Effector CD4-positive, alpha-beta T cell (primary cell): ENCODE measurements around the gene PKD2L1. TPM values are rescaled to one million over a fixed set of nuclear protein-coding genes. Genes with fewer than 3 reads are reported as not detected.
A peak's percentile ranks its signal among the peaks of the same experiment; 100 is the strongest.
"Not testable (repeated sequence)": the region's sequence is repeated elsewhere in the genome, so short reads cannot be mapped to it uniquely, and the experiment has no call there.

Source experiments
- DNase-seq: peaks from one replicate; pipeline ENCODE4 v3.0.0-alpha.2; 2020
- total RNA-seq: gene quantifications from one replicate; lab custom pipeline; 2026; lab: John Stamatoyannopoulos, UW

PKD2L1 gene
- total RNA-seq = not detected

DNA sequence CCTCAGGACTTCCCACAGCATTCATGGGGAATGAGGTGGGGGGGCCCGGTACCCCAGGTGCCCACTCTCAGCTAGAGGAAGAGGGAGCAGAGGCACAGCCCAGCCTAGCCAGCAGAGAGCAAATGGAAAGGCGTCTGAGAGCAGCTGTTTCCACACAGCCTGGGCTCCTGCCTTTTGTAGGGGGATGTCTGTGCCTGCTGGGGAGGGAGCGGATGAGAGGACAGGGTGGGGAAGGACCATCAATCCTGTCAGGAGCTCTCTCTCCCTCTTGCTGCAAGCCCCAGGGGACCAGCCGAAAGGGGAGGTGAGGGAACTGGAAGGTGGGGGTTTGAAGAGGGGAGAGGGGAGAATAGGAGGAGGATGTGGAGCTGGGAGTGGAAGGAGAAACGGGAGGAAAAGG lies at the start of gene PKD2L1:
PKD2L1 (minus strand) TSS at position 150 of the 400 bp plus-strand sequence; CDS start at position 25, 125 bp downstream.
- no peak for DNase-seq

DNA sequence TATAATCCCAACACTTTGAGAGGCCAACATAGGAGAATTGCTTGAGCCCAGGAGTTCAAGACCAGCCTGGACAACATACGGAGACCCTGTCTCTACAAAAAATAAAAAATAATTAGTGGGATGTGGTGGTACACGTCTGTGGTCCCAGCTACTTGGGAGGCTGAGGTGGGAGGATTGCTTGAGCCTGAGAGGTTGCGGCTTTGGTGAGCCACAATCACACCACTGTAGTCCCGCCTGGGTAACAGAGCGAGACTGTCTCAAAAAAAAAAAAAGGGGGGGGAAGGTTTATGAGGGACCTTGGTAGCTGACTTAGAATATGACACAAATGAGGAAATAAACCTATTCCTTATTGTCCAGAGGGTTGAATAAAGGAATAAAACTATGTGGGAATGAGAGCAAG lies 47.8 kb upstream of the PKD2L1 start:
- no peak for DNase-seq

DNA sequence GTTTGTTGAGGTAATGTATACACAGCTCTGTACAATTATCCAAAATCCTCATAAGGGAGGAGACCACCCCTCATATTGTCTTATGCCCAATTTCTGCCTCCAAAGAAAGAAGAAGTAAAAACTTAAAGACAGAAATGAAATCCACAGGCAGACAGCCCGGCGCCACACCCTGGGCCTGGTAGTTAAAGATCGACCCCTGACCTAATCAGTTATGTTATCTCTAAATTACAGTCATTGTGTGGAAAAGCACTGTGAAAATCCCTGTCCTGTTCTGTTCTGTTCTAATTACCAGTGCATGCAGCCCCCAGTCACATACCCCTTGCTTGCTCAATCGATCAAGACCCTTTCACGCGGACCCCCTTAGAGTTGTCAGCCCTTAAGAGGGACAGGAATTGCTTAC lies 46.6 kb upstream of the PKD2L1 start:
- not testable (repeated sequence) for DNase-seq

DNA sequence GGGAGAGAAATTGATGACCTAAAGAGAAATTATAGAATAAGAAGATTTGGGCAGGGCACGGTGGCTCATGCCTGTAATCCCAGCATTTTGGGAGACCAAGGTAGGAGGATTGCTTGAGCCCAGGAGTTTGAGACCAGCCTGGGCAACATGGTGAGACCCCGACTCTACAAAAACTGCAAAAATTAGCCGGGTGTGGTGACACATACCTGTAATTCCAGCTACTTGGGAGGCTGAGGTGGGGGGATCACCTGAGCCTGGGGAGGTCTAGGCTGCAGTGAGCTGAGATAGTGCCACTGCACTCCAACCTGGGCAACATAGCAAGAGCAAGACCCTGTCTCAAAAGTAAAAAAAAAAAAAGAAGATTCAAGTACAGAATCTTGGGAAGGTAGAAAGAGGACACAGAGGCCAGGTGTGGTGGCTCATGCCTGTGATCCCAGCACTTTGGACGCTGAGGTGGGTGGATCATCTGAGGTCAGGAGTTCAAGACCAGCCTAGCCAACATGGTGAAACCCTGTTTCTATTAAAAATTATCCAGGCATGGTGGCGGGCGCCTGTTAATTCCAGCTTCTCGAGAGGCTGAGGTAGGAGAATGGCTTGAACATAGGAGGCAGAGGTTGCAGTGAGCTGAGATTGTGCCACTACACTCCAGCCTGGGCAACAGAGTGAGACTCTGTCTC lies 44.8 kb upstream of the PKD2L1 start:
- not testable (repeated sequence) for DNase-seq

DNA sequence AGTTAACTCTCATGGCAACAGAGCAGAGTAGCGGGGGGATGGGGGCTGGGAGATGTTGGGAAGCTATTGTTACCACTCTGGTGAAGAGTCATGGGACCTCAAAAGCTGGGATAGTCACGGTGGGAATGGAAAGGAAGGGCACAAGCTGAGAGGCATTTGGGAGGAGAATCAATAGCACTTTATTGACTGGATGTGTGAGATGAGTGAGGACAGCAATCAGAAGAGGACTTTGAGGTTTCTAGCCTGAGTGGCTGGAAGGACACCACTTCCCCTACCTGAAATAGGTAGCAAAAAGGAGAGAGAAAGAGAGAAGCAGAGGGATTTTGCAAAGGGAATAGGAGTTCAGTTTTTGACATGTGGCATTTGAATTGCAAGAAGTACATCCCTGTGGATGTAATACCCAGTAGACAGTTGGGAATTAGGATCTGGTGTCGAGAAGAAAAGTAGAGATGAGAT lies 44.2 kb upstream of the PKD2L1 start:
- DNase-seq = no peak

DNA sequence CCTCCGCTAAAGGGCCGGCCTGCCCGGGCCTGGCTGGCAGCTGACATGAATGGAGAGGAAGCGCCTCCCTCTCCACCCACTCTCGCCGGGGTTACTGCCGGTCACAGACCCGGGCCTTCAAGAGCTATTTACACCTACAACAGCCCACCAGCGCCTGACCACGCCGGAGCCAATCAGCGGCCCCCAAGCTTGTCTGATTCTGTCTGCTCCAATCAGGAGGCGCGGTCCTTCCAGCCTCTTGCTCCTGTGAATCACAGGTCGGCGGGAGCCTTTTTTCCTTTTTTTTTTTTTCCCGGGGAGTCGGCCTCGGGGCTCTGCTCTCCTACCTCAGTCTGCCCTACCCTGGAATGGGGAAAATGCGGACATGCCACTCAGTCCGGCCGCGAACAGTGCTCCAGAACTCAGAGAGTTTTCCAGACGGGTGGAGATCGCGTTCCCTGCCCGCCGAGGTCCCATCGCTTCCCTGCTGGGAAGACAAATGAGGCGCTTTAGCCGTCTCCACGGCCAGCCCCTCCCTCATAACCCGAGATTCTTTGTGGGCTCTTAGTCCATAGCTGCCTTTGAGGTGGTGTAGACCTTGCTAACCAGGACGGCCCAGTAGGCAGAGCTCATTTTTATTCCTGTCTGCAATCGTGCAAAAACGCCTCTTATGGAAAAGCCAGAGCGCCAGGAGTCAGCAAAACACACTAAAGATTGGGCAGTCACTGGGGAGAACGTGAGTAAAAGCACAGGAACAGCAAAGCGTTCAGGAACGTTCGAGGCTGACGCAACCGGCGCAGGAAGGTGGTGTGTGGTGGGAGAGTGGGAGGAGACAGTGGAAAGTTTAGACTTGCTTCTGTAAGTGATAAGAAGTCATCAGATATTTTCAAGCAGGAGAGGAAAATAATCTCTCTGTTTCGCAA lies 43.5 kb upstream of the PKD2L1 start:
- peak; percentile 77 for DNase-seq

DNA sequence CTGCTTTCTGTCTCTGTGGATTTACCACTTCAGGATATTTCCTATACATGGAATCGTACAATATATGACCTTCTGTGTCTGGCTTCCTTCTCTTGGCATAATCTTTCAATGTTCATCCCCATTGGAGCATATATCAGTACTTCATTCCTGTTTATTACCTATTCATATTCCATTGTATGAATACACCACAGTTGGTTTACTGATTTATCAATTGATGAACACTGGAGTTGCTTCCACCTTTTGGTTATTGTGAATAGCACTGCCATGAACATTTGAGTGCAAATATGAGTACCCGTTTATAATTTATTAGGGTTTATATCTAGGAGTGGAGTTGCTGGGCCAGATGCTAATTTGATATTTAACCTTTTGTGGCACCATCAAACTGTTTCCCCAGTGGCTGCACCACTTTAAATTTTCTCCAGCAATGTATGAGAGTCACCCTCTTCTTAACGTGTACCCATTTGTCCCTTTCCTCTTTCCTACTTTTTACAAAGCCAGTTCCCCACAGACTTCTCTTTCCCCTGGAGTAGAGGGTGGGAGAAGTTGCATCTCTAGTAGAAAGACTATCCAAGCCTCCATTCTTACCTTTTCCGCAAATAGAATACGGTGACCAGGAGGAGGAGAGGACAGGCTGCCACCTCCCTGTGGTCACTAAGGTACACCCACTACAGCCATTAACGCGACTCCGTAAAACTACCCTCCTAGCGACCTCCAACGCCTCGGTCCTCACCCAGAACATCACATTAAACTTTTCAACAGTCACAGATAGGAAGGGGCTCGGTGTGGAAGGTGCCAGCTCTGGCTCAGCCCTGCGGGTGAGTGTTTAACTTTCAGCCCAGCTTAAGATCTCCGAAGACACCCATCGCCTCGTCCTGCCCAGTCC lies 42.6 kb upstream of the PKD2L1 start:
- no peak for DNase-seq

DNA sequence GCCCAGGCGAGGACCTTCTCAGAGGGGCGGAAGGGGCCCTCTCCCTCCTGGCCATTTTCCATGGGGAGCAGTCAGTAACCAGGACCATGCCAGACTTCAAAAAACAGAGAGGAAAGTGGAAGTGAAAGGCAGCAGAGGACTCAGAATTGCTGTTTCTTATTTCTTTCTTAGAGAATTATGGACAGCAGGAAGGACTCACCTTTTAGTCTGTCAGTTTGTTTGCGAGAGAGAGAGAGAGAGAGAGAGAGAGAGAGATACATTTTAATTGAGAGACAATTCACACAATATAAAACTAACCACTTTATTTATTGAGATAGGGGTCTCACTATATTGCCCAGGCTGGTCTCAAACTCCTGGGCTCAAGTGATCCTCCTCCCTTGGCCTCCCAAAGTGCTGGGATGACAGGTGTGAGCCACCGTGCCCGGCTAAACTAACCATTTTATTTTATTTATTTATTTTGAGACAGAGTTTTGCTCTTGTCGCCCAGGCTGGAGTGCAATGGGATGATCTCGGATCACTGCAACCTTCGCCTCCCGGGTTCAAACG lies 41.5 kb upstream of the PKD2L1 start:
- no peak for DNase-seq

DNA sequence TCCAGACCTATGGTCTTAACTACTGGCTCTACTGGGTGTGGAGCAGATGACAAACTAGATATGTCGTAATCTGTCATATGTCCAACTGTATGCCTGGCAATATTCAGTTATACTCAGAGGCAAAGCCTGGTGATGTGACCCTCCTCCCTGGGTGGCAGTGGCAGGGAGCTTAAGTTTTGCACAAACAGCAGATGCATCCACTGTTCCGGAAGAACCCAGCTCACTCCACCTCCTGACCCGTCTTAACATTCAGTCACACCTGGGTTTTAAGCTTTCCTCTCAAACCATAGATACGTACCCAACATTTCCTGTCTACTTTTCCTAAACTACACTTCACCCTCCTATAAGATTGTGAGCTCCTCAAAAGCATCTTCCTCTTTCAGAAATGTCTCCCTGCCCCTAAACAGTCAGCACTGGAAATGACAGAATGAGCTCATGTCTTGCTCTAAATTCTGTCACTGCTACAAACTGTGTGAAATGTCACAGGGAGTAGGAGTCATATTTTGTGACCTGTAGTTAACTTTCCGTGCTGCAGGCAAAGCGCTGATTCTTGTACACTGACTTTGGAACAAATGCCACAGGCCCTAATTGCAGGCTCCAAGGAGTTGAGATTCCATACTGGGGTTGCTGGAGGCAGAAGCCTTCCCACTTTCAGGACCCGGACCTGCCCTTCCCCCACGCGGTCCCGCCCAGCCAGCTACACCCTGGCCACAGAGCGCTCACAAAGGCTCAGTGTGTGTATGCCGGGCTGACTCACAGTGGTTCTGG lies 40.9 kb upstream of the PKD2L1 start:
- peak; percentile 33 for DNase-seq

DNA sequence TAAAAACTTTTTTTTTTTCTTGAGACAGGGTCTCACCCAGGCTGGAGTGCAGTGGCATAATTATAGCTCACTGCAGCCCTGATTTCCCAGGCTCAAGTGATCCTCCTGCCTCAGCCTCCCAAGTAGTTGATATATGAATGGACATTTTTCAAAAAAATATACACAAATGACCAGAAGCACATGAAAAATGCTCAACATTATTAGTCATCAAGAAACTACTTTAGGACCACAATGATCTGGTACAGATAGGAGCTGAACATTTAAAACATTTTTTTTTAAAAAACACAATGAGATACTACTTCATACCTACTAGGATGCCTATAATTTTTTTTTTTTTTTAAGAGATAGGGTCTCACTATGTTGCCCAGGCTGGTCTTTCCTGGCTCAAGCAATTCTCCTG lies 38.7 kb upstream of the PKD2L1 start:
- DNase-seq = no peak

DNA sequence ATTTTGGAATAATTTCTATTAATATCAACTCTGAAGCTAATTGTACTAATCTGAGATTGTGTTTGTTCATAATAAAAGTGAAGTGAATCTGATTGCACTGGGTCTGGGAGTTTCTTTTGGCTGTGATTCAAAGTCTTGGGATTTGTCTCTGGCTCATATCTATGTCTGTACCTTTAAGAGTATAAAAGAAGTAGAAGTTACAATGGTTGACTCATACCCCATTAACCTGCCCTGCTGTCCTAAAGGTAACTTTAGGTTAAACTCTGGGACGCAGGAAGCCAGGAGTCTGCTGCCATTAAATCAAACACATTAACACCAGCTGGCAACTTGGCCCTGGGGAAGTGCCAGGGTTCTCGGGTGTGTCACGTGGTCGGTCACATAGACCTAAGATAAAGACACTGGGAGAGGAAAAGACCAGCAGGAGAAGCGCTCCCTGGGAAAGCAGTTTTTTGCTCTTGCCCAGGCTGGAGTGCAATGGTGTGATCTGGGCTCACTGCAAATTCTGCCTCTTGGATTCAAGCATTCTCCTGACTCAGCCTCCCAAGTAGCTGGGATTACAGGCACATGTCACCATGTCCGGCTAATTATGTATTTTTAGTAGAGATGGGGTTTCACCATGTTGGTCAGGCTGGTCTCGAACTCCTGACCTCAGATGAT lies 34.8 kb upstream of the PKD2L1 start:
- no peak for DNase-seq

DNA sequence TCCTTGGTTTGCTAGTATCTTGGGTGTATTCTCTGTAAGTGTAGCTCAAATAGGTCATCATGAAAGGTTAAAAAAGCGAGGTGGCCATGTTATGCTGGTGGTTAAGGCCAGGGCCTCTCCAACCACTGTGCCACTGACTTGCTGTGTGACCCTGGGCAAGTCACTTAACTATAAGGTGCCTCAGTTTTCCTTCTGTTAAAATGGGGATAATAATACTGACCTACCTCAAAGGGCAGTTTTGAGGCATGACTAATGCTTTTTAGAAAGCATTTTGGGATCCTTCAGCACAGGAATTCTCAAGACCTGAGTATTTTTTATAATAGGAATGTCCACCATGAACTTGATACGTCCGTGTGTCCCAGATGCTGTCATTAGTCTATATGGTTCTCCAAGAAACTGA lies 34.1 kb upstream of the PKD2L1 start:
- DNase-seq = no peak

DNA sequence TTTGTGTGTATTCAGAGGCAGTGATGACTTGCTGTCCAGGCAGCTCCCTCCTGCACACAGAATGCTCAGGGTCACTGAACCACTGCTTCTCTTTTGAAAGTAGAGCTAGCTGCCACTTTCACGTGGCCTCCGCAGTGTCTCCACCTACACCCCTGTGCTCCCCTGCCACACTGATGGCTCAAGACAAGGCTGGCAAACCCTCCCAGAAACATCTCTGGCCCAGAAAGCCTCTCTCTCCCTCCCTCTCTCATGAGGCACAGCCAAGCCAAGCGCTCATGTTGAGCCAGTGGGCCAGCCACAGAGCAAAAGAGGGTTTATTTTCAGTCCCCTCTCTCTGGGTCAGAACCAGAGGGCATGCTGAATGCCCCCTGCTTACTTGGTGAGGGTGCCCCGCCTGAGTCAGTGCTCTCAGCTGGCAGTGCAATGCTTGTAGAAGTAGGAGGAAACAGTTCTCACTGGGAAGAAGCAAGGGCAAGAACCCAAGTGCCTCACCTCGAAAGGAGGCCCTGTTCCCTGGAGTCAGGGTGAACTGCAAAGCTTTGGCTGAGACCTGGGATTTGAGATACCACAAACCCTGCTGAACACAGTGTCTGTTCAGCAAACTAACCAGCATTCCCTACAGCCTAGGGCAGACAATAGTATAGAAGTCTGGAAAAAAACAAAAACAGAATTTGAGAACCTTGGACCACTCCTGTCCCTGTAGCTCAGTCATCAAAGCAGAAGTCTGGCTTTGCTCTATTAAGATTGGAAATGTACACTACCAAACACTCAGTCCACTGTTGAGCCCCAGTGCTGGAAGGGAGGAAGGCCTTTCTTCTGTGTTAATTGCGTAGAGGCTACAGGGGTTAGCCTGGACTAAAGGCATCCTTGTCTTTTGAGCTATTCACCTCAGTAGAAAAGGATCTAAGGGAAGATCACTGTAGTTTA lies 32.8 kb upstream of the PKD2L1 start:
- no peak for DNase-seq

DNA sequence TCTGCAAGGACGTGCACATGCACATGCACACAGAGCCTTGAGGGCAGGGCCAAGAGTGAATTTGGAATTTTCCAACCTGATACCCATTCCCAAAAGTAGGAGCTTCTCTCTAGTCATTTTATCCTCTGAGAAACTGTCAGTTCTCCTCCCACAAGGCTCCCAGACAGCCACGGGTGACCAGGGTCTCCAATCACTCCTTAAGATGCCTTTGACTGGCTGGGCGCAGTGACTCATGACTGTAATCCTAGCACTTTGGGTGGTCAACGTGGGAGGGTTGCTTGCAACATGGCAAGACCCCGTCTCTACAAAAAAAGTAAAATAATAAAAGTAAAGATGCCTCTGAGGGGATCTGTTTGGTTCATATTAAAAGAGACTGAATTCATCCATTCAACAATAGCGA lies 30.2 kb upstream of the PKD2L1 start:
- DNase-seq = no peak

DNA sequence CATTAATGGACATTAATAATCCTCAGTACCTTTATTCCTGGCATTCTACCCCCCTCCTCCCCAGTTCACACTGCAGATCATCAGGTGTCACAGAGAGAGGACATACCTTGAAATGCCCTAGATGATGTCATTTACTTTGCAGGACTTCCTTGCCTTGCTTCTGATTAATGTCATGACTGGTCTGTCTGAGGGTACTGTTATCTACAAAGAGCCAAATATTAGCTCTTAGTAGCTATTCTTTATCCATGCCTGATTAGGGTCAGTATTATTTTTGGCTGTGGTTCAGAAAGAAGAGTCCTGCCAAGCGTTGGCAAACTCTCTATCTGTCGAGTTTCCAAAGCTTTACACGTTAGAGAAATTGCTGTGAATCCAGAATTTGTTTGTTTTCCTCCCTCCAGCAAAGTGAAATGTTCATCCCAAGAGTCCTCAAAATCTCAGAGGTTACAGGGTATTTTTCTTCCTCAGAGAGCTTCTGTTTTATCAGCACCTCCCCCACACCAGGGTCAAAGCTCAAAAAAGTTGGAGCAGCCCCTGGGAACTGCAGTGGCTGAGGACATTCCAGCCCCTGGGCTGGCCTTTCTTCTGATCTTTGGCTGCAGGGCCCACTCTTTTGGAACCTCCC lies 29.6 kb upstream of the PKD2L1 start:
- no peak for DNase-seq

DNA sequence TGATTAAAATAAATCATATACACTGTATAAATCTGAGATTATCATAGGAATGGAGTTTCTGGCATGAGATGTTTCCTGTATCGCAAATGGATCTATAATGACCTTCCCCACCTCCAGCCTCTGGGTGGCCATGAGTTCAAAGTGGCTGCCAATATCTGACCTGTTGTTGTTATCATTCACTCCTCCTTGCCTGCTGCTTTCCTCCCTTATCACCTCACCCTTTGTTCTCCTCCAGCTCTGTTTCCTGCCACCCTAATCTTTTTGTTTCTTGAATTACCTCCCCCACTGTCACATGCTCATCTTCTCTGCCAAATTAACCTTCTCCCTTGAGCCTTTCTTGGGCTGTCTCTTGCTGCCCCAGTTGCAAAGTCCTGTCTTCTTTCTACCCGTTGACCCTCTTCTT lies 29.0 kb upstream of the PKD2L1 start:
- DNase-seq = no peak

DNA sequence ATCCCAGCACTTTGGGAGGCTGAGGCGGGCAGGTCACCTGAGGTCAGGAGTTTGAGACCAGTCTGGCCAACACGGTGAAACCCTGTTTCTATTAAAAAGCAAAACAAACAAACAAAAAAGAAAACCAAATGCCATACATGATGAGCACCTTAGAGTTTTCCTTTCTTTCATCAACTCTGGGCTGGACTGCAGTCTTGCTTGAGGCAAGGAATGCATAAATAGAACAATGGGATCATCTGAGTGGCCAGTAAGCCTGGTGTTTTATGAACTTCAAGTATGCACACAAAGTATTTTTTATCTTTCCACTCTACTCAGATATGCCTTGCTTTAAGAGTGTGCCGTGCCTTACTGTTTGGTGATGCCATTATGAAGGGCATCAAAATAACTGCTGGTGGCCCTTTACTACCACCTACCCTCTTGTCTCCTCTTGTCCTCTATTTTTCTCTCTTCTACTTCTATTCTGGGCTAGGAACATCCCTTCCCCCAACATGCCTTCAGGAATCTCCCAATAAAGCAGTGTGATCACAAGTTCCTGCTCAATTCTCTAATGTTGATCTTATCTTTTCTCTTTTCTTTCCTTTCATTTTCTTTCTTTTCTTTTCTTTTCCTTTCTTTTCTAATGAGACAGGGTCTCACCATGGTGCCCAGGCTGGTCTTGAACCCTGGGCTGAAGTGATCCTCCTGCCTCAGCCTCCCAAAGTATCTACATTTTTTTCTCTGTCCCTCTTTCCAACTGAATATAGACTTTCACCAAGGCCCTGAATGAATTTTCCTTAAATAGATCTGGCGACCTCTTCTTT lies 27.2 kb upstream of the PKD2L1 start:
- no peak for DNase-seq

DNA sequence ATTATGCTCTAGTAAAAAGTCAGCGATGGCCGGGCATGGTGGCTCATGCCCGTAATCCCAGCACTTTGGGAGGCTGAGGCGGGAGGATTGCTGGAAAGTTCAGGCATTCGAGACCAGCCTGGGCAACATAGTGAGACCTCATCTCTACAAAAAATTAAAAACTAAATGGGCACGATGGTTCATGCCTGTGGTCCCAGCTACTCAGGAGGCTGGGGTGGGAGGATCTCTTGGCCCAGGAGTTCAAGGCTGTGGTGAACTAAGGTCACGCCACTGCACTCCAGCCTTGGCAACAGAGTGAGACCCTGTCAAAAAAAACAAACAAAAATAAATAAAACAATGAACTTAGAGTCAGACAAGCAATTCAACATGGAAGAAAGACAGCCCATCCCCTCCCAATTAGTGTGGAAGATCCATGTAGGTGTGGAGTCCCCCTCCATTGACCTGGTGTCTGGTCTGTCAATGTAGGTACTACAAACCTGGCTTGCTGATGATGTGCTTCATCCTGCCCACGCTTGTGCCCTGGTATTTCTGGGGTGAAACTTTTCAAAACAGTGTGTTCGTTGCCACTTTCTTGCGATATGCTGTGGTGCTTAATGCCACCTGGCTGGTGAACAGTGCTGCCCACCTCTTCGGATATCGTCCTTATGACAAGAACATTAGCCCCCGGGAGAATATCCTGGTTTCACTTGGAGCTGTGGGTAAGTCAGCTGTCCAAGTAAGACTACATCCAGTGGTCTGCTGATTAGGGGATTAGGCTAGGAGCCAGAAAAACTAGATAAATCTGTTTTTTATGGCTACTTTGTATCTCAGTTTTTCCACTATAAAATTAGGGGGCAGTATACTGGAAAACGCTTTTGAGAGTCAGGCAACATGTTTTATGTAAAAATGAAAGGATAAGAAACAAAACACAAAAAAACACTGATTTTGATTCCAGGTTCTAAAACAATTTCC lies 26.3 kb upstream of the PKD2L1 start:
- no peak for DNase-seq
